Measurements from ENCODE around the gene ZNF816.
A peak's percentile ranks its signal among the peaks of the same experiment; 100 is the strongest.

ZNF816 gene

DNA sequence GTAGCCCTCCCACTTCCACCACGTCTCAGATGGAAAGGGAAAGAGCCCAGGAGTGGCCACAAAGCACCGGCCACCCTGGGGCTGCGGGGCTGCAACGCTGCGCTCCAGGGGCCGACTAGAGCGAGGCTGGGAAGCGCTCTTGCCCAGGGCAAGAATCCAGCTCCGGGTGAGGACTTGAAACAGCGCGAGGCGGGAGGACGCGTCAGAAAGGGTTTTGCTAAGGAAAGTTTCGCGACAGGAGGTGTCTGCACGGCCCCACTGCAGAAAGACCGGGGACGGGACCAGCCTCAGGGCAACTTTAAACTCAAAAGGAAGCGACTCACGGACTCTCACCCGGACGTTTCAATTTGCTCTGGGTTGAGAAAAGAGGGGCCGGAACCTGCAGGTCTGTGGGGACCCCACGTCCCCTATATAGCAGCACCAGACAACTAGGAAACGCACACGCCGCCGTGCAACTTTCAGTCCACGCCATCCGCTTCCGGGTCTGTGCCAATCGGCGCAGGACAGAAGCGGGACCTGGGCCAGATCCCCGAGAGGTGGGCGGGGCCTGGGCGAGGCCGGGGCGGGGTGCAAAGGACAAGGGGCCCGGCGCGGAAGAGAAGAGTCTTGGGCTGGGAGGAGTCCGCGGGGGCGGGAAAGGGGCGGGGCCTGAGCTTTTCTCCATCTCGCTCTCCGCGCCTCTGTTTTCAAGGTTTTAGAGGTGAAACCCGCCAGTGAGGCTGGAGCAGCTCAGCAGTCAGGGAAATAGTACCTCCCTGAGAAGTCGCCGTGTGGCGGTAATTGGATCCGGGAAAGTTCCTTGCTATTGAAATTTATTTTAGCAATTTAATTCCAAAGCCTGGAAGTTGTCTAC, at the start of gene ZNF816:
ZNF816 (minus strand) TSS at position 488 of the 853 bp plus-strand sequence. CDS start 6,792 bp downstream, outside the sequence.
- Histone ChIP-seq H3K79me2 (ENCODE audit: insufficient read depth, low read depth) (no peaks in the 10 kb centered on the region), H3K27ac (peak within 1 kb of the TSS; percentile 44), H3K9ac (peak within 1 kb of the TSS; percentile 57; the same call in 1 of the 2 replicates), H4K20me1 (ENCODE audit: insufficient read depth) (no peaks in the 10 kb centered on the region), H3K36me3 (ENCODE audit: insufficient read depth) (no peaks in the 10 kb centered on the region), H2AFZ (ENCODE audit: low read depth) (peak within 1 kb of the TSS; percentile 82; the same call in 1 of the 2 replicates), H3K4me2 (peak within 1 kb of the TSS; percentile 40), H3K27me3 (ENCODE audit: insufficient read depth, low read depth) (no peaks in the 10 kb centered on the region), H3K4me3 (IDR thresholded peaks at IDR 0.05; ENCODE audit: insufficient read depth, low read depth, low read length) (no peak within 1 kb of the TSS), H3K4me1 (ENCODE audit: low read depth, poor library complexity, severe bottlenecking) (no peaks in the 10 kb centered on the region)
- TF ChIP-seq, protein P1, sequence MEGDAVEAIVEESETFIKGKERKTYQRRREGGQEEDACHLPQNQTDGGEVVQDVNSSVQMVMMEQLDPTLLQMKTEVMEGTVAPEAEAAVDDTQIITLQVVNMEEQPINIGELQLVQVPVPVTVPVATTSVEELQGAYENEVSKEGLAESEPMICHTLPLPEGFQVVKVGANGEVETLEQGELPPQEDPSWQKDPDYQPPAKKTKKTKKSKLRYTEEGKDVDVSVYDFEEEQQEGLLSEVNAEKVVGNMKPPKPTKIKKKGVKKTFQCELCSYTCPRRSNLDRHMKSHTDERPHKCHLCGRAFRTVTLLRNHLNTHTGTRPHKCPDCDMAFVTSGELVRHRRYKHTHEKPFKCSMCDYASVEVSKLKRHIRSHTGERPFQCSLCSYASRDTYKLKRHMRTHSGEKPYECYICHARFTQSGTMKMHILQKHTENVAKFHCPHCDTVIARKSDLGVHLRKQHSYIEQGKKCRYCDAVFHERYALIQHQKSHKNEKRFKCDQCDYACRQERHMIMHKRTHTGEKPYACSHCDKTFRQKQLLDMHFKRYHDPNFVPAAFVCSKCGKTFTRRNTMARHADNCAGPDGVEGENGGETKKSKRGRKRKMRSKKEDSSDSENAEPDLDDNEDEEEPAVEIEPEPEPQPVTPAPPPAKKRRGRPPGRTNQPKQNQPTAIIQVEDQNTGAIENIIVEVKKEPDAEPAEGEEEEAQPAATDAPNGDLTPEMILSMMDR (conservative IDR thresholded peaks at IDR 0.05; ENCODE audit: low read depth, low read length): no peak

DNA sequence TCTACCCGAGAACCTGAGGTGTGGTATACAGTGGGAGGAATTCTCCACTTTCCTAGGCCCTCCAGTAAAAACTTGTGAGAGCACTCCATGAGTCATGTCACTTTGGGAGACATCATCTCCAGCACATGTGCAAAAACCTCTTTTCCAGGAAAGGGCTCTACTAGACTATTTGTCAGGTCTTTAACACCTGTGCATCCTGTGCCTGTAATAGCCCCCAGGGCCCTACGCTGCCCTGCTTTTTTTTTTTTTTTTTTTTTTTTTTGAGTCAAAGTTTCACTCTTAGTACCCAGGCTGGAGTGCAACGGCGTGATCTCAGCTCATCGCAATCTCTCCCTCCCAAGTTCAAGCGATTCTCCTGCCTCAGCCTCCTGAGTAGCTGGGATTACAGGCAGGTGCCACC, 49.3 kb upstream of the ZNF816 start:
- no peak overlapping the region for H3K4me2 ChIP-seq

DNA sequence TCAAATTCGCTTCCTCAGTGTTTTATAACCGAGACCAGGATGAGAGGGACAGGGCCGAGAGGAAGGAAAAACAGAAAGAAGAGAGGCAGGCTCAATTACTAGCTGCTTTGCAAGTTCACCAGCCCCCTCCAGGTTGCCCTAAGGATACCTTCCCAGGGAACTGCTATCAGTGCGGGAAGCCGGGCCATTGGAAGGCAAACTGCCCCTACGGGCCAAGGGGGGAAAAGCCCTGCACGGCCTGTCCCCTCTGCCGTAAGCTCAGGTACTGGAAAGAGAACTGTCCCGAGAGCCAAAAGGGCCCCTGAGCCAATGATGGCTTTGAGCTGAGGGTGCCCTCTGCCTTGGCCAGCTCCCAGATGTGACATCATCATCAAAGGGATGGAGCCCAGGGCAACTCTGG, 47.8 kb upstream of the ZNF816 start:
- no peaks in the 10 kb centered on the region for H3K36me3 ChIP-seq (ENCODE audit: insufficient read depth)
- no peak overlapping the region for H2AFZ ChIP-seq (ENCODE audit: low read depth)
- H3K27ac ChIP-seq: no peak overlapping the region
- no peak overlapping the region for H3K4me2 ChIP-seq
- H3K4me3 ChIP-seq (IDR thresholded peaks at IDR 0.05; ENCODE audit: insufficient read depth, low read depth, low read length): no peak overlapping the region
- no peak overlapping the region for H3K9ac ChIP-seq
- H3K79me2 ChIP-seq (ENCODE audit: insufficient read depth, low read depth): no peaks in the 10 kb centered on the region
- TF ChIP-seq, protein P1 (conservative IDR thresholded peaks at IDR 0.05; ENCODE audit: low read depth, low read length): no peak
- no peaks in the 10 kb centered on the region for H3K4me1 ChIP-seq (ENCODE audit: low read depth, poor library complexity, severe bottlenecking)
- H4K20me1 ChIP-seq (ENCODE audit: insufficient read depth): no peaks in the 10 kb centered on the region
- H3K27me3 ChIP-seq (ENCODE audit: insufficient read depth, low read depth): no peaks in the 10 kb centered on the region; the same call in 1 of the 2 replicates

More for the DNA sequence above, 49.3 kb upstream of the ZNF816 start:
- Histone ChIP-seq H2AFZ (ENCODE audit: low read depth) (no peak overlapping the region), H3K9ac (no peak overlapping the region), H3K79me2 (ENCODE audit: insufficient read depth, low read depth) (no peaks in the 10 kb centered on the region), H3K27ac (no peak overlapping the region), H3K36me3 (ENCODE audit: insufficient read depth) (no peaks in the 10 kb centered on the region), H3K27me3 (ENCODE audit: insufficient read depth, low read depth) (no peaks in the 10 kb centered on the region; the same call in 1 of the 2 replicates), H3K4me1 (ENCODE audit: low read depth, poor library complexity, severe bottlenecking) (no peaks in the 10 kb centered on the region), H3K4me3 (IDR thresholded peaks at IDR 0.05; ENCODE audit: insufficient read depth, low read depth, low read length) (no peak overlapping the region), H4K20me1 (ENCODE audit: insufficient read depth) (no peaks in the 10 kb centered on the region)
- TF ChIP-seq, protein P1 (conservative IDR thresholded peaks at IDR 0.05; ENCODE audit: low read depth, low read length): no peak

DNA sequence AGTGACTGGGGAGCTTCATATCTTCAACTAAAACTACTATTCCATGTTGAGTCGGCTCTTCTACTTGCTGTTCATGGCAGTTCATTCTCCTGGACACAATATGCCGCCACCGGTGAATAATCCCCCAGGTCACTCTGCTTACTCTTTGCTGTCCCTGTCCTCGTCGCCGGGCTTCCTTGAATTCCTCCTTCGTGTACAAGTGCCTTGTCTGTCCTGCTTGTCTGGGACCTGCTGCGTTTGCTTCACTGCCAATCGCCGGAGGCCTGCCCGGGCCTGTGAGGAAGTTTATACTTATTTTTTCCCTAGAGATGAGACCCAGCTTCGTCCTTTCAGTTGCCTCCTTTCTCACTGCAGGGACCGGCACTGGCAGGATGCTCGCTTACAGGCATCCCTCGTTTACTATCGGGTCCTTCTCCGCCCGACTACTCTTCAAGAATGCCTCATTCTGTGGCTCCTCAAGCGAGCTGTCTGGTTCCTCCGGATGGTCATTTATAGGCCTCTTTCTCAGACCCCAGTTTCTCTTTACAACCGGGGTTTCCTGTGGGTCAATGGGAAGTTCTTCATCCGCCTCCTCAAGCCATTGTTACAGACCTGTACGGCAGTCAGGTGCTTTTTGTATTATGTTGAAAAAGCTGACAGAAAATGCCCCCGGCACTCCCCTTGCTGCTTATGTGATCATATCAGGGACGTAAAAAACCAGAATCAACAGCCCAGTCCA, 45.5 kb upstream of the ZNF816 start:
- Histone ChIP-seq H3K4me1 (ENCODE audit: low read depth, poor library complexity, severe bottlenecking) (no peaks in the 10 kb centered on the region), H2AFZ (ENCODE audit: low read depth) (no peak overlapping the region), H3K36me3 (ENCODE audit: insufficient read depth) (no peaks in the 10 kb centered on the region), H3K9ac (no peak overlapping the region), H3K27me3 (ENCODE audit: insufficient read depth, low read depth) (no peaks in the 10 kb centered on the region; the same call in 1 of the 2 replicates), H3K4me3 (IDR thresholded peaks at IDR 0.05; ENCODE audit: insufficient read depth, low read depth, low read length) (no peak overlapping the region), H3K79me2 (ENCODE audit: insufficient read depth, low read depth) (no peaks in the 10 kb centered on the region), H4K20me1 (ENCODE audit: insufficient read depth) (no peaks in the 10 kb centered on the region), H3K27ac (no peak overlapping the region), H3K4me2 (no peak overlapping the region)
- TF ChIP-seq, protein P1 (conservative IDR thresholded peaks at IDR 0.05; ENCODE audit: low read depth, low read length): no peak
